Ecto neural progenitor cell (in vitro differentiated cells): ENCODE measurements around the gene DLG5.

Experiments used
- DNase-seq: peaks from one replicate; pipeline ENCODE4 v3.0.0-alpha.2; 2018; ENCODE audit warnings: low spot score

The DLG5 gene

DNA sequence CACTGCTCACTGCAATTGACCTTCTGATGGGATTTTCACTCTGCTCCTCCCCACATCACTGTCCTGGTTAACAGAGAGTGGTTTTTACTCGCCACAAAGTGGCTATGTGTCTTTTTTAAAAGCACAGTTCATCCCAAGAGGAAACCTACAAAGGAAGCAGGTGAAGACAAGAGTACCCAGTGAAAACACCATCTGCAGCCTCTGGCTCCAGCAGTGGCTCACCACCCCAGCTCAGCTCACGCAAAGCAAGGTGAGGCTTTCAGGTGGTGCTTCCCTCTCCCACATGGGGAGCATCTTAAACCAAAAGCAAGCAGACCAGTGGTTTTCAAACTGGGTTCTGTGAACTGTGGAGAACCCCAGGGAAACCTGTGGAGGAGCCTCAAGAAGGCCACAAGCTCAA lies 14.0 kb downstream of the DLG5 start:
- no peak for DNase-seq

DNA sequence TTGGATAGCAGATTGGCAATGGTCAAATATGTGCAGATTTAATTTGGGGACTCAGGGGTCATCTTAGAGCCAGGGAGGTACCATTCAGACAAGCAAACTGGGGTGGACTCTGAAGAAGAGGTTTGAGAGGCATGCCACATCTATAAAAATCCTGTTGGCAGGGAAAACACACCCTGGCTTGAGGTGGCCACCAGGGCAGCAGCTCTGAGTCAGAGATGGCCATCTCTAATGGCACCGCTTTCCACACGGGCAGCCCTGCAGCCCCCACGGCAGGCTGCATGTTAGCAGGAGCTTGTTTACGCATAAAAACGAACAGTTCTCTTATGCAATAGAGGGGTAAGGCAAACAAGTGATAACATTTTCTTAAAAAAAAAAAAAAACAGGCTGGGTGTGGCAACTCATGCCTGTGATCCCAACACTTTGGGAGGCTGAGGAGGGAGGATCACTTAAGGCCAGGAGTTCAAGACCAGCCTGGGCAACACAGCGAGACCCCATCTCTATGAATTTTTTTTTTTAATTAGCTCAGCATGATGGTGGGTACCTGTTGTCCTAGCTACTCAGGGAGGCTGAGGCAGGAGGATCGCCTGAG lies 14.9 kb downstream of the DLG5 start:
- no peak for DNase-seq

DNA sequence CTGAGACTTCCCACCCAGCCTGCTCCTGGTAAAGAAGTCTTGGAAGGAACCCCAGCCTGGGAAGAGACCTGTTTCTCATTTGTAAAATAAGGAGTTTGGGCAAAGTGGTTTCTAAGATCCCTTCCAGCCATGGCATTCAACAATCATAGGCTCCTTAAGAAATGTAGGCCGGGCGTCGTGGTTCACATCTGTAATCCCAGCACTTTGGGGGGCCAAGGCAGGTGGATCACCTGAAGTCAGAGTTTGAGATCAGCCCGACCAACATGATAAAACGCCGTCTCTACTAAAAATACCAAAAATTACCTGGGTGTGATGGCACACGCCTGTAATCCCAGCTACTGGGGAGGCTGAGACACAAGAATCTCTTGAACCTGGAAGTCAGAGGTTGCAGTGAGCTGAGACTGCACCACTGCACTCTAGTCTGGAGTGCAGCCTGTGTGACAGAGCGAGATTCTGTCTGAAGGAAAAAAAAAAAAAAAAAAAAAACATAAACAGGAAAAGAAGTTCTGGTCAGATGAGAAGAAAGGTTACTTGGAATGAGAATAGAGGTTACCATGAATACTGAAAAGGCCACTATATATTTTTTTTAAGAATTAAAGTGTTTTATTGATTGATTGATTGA lies 15.9 kb downstream of the DLG5 start:
- no peak for DNase-seq

DNA sequence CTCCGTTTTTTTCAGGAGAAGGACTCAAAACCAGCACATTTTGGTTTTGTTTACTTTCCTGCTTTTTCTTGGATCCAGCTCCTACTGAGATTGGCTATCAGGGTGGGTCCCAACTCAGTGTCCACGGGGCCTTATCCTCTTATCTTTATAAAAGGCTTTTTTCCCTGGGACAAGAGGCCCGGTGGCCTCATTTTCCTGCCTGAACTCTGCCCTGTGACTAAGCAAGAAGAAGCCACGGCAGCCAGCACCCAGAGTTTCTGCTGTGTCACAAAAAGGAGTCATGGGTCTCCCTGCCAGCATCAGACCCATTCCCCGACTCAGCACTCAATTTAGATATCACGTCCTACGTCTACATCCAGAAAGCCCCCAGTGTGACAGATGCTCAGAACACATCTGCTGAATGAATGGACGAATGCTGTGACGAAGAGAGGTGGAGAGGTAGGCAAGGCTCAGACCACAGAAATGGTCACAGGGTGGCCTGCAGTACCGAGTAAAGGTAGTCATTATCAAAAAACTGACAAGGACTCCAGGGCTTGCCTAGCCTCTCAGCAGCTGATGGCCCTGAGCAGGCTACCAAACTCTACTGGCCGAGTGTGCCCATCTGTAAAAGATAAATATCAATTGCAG lies 16.7 kb downstream of the DLG5 start:
- no peak for DNase-seq

DNA sequence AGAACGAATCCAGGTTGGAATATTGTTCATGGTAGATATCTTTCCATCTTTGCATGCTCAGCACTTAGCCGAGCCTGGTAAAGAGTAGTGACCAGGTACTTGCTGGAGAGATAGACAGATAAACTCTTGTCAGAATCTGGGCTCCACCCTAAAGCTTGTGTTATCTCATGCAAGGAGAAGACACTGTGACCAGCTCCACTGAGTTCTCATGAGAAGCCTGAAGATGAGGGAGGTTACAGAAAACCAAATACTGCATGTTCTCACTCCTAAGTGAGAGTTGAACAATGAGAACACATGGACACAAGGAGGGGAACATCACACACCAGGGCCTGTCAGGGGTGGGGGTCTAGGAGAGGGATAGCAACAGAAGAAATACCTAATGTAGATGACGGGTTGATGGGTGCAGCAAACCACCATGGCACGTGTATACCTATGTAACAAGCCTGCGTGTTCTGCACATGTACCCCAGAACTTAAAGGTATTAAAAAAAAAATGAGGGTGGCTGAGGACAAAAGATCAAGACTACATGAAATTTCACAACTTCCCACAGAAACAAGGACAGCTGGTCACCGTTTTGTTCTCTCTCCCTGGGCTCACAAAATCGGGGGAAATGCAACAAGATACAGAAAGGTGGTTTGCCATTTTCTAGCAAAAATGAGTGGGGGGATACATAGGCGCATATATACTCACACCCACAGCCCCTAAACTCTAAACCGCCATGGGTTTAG lies 17.4 kb downstream of the DLG5 start:
- DNase-seq, result no peak

DNA sequence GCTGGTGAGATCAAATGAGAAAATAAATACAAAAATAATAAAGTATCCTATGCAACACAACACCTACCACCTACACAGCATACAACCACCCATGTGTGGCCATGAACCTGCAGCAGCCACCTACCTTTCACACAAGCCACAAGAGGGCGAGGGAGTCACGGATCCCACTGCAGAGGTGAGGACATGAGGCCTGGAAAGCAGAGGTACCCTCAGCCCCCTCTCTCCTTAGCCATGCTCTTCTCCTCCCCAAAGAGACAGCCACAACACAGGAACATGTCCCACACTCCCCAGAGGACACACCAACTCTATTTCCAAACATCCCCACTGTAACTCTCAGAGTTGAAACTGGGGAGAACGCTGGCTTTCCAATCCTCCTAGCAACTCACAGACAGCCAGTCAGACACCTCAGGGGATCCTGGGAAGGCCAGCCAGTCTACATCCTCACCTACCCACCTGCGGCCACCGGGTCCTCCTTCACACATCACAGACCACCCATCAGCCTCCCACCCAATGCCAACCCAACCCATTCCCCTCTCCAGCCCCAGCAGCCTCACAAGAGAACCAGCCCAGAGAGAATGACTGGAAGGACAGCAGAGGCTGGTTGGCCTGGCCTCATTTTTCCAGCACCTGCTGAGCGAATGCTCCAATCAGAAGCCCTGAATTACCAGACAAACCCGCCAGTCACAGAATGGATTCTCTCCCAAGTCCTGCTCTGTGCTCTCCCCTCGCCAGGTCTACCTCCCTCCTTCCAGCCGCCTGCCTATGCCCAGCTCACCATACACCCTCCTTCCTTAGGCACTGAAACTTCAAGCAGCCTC lies 18.4 kb downstream of the DLG5 start:
- DNase-seq, result no peak

DNA sequence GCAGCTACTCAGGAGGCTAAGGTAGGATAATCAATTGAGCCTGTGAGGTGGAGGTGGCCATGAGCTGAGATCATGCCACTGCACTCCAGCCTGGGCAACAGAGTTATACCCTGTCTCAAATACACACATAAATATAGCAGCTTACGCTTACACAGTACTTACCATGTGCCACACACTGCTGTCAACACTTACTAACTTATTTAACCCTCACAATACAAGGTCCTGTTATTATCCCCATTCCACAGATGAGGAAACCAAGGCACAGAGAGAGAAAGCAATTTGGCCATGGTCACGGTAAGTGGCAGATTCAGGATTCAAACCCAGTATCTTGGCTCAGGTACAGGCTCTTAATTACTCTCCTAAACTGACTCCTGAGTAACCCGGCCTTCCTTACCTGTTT lies 19.1 kb downstream of the DLG5 start:
- no peak for DNase-seq

DNA sequence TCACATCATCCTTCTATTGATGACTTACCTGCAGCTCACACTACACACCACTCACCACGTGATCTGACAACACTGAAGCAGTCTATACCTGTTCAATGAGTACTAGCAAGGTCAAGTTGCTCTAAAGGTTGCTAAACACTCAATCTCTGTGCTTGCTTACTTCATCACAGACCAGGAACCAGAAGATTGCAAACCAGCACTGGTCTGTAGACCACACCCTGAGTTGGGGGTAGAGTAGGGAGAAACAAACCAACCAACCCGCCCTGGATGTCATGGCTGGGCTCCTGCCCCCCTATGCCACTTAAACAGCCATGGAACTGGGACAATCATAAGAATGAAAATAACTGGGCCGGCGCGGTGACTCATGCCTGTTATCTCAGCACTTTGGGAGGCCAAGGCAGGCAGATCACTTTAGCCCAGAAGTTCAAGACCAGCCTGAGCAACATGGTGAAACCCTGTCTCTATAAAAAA lies 19.6 kb downstream of the DLG5 start:
- DNase-seq, result no peak

DNA sequence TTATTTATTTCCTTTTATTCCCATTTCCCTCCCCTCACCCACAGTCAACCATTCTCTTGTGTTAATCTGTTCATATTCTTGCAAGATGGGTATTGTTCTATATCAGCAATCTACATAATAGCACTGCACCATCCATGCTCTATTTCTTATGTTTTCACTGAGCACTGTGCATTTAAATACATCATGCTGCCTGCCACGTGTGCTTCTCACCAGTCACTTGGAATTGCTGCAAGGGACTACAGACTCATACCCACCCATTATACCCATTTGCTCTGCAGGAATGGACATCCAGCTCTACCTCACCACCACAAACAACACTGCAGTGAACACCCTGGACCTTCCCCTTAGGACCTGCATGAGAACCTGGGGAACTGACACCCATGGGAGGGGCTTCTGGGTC lies 20.8 kb downstream of the DLG5 start:
- no peak for DNase-seq

DNA sequence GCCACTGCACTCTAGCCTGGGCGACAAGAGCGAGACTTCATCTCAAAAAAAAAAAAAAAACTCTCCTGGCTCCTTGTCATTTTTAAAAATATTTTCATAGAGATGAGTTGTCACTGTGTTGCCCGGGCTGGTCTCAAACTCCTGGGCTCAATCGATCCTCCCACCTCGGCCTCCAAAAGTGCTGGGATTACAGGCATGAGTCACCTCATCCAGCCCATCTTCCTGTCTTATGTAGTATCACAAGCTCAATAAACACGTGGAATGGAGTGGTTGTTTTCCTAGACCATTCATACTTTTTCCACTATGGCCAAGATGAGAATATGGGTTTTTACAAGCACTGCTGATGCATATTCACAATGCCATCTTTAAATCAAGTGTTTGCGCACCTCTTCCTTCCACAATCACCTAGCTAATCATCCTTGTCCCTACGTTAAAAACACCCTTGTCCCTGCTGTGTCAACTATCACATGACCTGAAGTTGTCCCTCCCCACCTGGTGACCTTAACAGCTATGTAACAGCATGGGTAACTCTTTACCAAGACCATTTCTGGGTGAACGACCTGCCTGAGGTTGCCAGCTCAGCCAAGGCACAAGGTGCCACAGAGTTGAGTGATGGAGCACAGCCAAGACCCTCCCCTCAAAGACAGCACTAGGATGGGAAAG lies 21.3 kb downstream of the DLG5 start:
- no peak for DNase-seq

DNA sequence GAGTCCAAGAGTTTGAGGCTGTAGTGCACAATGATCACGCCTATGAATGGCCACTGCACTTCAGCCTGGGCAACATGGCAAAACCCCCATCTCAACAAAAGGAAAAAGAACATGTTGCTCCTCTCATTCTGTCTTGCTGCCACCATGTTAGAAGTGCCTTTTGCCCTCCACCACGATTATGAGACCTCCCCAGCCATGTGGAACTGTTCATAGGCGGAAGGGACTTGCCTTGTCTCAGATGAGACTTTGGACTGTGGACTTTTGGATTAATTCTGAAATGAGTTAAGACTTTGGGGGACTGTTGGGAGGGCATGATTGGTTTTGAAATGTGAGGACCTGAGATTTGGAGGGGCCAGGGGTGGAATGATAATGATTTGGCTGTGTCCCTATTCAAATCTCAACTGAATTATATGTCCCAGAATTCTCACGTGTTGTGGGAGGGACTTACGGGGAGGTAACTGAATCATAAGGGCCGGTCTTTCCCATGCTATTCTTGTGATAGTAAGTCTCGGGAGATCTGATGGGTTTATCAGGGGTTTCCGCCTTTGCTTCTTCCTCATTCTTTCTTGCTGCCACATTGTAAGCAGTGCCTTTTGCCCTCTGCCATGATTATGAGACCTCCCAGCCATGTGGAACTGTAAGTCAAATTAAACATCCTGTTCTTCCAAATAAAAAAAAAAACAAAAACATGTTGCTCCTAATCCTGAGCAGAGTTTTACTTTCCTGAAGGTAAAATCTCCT lies 22.3 kb downstream of the DLG5 start:
- no peak for DNase-seq

DNA sequence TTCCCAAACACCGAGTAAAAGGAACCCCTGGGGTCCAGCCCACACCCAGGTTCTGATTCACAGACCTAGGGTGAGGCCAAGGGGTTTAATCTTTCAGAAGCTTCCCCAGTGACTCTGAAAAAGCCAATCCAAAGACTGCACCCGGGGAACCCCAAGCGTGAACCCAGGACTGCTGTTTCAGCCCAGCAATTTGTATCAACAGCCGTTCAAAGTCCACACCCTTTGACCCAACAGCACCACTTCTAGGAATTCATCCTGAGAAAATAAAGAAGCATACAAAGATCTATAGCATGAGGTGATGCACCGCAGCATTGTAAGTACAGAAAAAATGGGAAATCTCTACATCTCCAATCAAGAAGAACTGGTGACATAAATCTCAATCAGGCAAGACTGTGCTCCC lies 24.4 kb downstream of the DLG5 start:
- DNase-seq, result no peak

DNA sequence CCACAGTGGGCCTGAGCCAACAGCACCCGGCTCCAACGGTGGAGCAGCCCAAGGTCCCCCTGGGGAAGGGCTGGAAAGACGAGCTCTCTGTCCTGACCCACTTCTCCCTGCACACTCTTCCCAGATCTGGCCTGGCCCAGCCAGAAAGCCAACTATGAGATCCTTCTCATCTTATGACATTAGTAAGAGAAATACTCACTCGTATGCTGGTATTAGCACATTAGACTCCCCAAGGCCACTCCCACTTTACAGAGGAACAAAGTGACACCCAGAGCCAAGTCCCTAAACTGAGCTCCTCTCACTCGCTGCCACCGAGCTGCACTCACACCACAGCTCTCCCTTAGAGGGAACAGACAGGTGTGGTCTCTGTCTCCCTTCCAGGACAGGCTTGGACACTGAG lies 24.8 kb downstream of the DLG5 start:
- no peak for DNase-seq

DNA sequence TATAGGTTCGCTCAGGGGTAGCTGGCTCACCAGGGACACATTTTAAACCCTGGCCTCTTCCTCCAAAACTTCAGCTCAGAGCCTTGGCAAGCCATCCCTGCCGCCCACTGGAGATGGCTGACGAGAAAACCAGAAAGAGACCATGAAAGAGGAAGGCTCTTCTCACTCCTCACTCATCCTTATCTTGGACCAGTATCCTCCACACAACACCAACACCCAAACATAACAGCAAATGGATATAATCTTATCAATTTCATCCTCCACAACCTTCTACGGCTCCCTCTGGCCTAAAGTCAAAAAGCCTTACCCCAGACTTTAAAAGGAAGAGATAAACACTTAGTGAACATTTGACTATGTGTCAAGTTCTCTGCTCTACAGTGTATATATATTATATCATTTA lies 26.9 kb downstream of the DLG5 start:
- DNase-seq, result no peak

DNA sequence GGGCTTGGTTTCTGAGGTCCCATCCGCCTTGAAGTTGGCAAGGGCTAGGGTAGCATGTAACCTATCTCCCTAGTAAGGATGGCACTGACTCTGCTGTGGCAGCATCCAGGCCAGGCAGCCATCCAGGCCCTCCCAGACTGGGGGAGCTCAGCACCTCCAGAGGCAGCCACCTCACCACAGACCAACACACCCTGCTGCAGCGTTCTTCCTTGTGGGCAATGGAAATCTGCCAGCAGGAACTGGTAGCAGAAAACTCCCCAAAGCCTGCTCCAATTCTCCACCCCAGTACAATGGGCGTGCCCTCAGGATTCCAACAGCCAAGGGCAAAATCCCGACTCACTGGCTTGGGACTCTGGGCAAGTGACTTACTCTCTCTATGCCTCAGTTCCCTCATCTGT lies 27.5 kb downstream of the DLG5 start:
- no peak for DNase-seq

DNA sequence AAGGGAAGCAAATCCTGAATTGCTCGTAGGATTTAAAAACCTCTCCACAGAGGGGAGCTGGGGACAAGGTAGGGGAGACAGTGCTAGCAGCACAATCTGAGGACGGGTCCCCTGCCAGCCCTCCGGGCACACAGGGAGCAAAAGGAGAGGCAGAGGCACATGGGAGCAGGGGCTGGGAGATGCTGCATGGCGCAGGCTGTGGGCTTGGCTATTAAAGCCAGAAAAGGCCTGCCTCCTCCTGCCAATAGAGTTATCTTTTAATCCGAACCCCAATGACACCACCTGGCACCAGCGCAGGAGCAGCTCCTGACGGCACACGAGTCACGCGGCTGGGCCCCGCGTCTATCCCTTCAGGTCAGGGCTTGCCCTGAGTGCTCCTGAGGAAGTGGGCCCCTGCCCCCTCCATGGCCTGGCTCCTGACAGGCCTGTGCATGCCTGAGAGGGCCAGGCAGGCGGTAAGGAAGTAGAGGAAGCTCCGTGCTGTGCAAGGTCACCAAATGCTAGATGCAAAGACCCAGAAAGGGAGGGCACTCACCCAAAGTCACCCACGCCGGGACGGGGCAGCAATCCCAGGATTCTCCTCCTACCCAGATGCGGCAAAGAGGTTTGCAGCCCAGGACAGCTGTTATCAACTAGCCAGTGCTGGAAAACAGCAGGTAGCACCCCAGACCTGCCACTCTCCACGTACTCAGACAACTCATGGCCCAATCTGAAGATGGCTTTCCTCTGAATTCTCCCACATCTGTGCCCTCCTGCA lies 28.1 kb downstream of the DLG5 start:
- DNase-seq, result no peak

DNA sequence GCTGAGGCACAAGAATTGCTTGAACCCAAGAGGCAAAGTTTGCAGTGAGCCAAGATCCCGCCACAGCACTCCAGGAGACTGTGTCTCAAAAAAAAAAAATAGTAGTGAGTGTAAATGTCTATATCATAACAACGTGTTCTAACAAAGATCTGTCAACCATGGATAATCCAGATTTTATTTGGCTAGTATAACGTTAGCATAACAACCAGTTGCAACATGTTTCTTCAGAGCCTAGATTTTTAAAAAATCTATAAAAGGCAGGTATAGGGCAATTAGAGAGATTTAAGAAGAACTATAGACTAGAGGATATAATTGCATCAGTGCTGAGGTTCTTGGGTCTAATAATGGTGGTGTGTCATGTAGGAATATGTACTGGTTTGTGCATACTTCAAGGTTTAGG lies 30.5 kb downstream of the DLG5 start:
- DNase-seq, result no peak

DNA sequence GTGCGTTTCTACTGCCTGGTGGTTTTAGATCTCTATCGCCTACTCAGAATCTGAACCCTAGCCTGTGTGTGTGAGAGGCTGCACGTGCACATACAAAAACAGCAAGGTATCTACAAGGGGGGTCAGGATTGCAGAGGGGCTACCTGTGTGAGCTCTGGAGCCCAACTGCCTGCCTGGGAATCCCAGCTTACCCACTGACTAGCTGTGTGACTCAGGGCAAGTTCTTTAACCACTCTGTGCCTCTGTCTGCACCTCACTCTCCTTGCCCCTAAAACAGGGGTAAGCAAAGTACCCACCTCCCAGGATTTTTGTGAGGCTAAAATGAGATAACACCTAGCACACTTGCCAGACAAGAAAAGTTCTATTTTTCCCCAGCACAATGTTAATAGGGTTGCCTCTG lies 32.5 kb downstream of the DLG5 start:
- DNase-seq, result no peak

DNA sequence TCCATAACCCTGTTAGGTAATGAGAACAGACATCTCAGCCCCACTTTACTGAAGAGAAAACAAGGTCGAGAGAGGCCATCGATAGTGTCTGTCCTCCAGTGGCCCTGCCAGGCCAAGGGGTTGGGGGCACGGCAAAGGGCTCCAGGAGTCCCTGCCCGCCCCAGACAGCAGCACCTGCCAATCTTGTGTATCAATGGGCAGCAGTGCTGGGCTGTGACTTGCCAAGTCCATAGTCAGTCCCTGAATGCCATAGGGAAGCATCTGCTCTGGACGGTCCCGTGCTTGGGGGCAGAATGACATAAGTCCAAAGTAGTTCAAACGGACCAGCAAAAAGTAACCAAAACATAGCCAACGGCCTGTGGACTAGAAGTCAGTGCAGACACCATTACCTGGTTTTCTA lies 33.2 kb downstream of the DLG5 start:
- no peak for DNase-seq

DNA sequence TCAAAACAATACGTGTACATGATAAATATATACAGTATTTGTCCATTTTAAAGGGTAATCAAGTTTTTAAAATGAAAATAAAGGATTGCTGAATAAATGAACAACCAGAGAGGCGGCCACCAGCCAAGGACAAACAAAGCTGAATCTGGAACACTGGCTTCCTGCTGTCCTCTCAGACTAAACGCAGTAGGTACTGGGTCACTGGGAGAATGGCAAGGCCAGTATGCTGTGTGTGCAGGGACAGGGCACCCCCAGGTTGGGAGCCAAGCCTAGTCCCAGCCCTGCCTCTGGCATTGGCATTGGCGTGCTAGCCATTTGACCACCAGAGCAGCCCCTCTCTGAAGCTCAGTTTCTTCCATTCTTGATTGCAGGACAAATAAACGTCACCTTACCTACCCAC lies 33.8 kb downstream of the DLG5 start:
- DNase-seq, result no peak
